GM18499 (cell line): ENCODE measurements around the gene ABCC4.

Experiments
- ATAC-seq: cut with Tn5 transposase; IDR thresholded peaks from one replicate; pipeline ENCODE4 v1.9.1; 2021; ENCODE audit warnings: moderate number of reproducible peaks; ENCODE audit not compliant: insufficient read depth, unreplicated experiment

ABCC4 gene

DNA sequence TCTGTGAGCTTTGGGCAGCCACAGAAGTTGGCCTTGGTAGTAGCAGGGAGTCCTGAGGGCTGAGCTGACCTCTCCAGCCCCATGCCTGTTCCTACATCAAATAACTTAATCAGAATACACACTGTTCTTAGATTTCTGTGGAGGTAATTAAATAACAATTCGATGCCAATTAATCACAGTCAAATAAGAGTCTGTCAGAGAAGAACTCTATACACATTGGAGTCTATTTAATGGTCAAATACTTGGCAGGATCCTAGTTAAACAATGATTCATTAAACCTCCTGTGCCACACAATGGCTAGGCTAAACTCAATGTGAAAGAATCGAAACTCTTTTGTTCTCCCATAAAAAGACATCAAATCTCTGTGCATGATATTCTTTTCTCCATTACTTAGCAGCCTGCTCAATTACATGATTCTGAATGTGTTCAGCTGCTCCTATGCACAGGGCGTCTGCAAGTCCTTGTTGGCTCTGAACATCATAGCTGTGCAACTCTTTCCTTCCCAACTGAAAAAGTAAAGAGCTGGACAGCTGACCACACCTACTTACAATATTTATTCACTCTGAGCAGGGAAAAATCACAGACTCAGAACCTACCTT, 173.1 kb downstream of the ABCC4 start:
- ATAC-seq, result no peak

GRCh38 chr13:95124959-95125358, 176.3 kb downstream of the ABCC4 start:
- ATAC-seq, result no peak

DNA sequence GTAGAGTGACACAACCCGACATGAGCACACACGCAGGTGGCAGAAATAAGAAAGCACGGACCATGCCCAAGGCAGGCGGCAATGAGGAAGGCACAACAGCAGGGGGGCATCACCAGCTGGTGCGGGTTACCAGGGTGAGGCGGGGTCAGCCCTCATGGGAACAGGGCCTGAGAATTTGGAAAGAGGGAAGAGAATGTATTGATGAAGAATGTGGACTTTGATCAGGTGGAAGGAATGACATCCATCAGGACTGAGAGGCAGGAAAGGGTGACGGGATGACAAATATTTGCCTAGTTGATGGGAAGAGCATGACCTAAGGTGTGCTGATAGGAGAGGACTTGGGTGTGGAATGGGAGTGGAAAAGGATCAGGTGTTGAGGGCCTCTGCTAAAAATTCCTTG, 177.5 kb downstream of the ABCC4 start:
- ATAC-seq, result no peak

DNA sequence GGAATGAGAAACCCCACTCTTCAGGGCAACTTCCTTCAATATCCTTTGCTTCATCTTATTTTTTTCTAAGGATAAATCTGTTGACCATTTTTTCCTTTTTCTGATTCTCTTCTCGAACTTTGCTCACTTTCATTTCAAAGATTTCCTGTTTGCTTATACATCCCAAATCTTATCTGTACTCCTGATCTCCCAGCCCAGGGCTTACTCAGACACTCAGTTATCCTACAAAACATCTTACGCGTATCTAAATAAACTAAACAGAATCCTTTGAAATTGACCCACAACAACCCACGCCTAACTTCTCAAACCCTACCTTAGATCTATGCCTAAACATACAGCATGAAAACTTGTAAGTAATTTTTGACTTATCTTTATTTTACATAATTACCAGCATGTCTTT, 179.2 kb downstream of the ABCC4 start:
- ATAC-seq, result no peak

DNA sequence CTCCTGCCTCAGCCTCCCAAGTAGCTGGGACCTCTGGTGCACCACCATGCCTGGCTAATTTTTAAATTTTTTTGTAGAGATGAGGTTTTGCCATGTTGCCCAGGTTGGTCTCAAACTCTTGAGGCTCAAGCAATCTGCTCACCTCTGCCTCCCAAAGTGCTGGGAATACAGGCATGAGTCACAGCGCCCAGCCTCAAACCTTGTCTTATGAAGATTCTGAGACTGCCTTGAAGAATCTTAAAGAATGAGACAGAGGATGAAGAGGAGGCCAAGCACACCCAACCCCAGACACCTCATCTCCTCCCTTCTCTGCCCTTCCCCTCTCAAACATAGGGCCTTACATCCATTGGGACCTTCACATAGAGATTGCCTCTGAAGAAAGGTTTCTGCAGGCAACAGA, 179.7 kb downstream of the ABCC4 start:
- ATAC-seq, result no peak

- no peak for ATAC-seq
These were observed 180.6 kb downstream of the ABCC4 start for GRCh38 chr13:95120650-95121049.

DNA sequence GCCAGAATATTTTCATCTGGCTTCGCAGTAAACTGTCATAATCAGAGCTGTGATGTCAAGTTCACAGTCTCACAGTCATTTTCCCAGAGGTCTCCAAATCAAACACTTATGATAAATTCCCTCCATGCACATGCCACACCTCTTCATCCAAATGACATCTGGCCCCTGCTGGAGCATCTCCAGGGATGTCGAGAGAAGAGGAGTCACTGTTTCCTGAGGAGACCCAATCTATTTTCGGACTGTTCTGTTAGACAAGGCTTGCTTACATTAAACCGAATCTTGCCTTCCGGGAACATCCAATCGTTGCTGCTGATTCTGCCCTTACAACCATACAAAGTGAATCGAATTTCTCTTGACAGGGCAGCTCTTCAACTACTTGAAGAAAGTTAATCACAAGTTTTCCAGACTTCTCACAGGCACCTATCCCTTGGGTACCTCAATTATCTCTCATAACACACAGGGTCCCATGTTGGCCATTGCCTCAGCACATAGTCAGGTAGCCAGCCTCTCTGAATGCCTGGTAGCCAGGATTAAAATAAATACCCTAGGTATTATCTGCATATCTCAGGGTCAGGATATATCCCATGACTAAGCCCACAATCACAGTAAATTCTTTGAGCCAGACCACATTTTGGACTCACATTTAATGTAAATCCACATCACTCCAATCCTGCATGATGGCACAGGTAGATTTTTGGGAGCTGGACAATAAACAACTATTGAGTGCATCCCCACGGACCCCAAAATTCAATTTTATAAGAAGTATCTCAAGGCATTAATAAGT, 182.5 kb downstream of the ABCC4 start:
- ATAC-seq, result no peak

- no peak for ATAC-seq
These were observed 184.2 kb downstream of the ABCC4 start for GRCh38 chr13:95117092-95117491.

DNA sequence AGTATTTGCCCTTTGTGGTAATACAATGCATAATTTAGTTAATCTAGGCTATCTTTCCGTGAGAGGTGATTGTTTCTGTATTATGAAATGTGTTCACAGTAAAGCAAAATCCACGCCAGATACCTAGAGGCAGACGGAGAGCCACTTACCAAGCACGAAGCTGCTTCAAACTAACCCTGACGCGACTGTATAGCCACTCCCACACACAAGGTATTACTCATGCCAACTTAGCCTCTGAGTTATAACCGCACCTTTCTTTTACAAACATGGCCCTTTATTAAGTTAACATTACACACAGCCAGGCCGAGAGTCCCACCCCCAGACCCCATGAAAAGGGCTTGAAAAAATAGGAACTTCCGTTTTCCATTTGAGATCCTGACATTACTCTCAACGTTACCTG, 185.7 kb downstream of the ABCC4 start:
- no peak for ATAC-seq

DNA sequence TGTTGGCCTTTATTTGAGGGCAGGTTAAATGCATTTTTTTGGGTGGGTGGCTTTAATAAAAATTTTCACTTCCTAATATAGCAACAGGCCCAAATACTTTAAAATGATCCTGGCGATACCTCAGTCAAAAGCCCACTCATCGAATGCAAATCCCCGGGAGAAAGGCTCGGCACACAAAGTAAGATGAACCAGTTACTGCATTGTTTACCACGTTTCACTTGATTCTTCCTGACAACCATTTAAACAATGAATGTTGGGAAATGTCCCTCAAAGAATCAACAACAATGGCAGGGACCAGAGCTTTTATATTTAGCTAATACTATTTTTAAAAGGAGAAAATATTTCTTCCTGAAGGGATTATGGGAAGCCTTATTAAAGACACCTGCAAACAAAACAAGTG, 187.7 kb downstream of the ABCC4 start:
- ATAC-seq, result no peak

DNA sequence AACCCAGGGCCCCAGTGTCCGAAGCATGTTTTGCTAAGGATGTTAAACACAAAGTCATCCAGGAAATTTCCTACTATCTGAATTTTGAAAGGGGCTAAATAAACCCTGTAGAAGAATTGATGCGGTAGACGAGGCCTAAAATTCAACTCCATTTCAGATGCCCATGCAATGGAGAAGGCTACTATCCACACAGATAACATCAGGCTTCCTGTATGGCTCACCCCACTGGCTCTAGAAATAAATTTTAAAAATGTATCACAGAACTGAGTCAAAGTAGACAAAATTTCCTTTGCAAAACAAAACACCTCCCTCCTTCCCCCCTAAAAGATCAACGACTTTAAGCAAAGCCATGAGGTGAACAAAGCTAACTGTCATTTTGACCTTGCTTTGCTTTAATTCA, 188.4 kb downstream of the ABCC4 start:
- no peak for ATAC-seq

DNA sequence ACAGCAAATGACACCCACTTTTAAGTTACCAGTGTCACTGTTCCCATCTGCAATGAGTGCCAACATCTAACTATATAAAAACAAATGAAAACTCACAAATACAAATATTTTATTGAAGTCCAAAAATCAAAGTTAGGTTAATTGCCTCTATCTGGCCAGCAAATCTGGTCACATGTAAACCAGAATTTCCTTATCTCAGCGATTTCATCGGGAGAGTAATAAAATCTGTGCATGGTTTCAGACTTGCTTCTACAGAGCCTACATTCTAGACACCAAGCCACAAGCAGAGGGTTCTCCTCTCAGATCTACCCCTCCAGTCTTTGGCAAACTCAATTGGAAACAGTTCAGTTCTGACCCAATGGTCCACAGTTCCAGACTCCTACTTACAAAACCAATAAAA, 189.6 kb downstream of the ABCC4 start:
- ATAC-seq, result no peak

DNA sequence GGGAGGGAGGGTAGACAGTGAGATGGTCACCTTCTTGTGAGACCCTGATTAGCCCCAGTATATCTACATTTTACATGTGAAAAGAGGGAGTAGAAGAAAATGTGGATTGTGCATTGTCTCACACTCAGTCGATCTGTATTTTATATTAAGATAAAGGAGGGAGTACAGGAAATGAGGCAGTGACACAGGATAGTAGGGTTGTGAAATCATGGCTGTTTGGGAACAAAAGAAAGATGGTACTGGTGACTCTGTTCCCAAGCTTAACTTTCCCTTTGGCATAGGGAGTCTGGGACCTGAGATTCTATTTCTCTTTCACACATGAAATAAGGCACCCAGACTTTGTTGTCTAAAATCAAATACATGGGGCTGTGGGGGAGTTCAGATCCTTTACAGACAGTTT, 194.7 kb downstream of the ABCC4 start:
- ATAC-seq, result no peak

DNA sequence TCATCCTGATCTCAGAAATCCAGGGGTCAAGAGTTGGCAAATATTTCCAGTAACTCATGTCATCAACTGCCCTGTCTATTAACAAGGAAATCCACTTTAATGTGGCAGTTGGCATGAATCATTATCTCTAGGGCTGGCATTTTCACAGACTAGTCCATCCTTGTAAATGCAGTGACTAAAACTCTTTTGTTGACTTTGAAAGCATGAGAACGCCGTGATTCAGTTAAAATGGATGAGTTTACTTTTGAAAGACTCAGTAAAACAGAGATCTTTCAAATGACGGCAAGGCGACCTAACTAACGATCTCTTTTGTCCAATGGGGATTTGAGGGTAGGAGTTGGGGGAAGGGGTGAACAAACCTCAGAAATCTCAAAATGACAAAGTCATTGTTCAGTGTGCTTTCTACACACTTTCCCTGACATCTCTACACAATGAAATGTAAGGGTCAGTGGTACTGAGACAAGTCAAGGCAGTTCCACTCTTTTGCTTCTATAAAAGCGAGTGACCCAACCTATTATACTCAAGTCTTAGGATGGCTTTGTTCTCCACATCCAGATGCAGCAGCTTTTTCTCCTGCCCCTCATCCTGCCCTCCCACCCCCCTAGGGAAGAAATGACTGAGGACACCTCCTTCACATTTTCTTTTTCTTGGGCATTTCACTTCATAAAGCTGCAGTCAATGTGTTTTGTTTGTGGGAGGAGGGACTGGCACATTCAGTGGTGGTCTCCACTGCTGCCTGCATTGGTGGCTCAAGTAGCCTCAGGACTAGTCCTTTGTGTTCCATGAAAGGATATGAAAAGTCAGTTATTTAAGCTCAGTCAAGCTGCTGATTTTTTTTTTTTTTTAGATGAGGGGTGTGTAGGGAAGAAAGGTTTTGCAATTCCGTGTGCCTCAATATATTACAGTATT, 200.5 kb downstream of the ABCC4 start:
- no peak for ATAC-seq

- ATAC-seq, result no peak
These were observed 201.7 kb downstream of the ABCC4 start for GRCh38 chr13:95099541-95099940.

DNA sequence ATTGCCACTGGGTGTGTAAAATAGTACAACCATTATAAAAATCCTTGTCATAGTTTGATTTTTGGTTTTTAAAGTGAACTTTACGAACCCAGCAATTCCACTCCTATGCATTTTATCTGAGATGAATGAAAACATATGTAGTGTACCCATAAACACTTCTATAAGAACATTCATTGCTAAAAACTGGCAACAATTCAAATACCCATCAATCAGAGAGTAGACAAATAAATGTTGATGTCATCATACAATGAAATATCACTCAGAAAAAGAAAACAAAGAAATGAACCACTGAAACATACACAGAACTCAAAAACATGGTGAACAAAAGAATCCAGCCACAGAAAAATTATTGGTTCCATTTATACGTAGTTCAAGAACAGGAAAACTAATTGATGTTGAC, 202.3 kb downstream of the ABCC4 start:
- no peak for ATAC-seq

GRCh38 chr13:95091755-95092154, 209.5 kb downstream of the ABCC4 start:
- ATAC-seq, result no peak

GRCh38 chr13:95087746-95088305, 213.4 kb downstream of the ABCC4 start:
- ATAC-seq, result no peak

DNA sequence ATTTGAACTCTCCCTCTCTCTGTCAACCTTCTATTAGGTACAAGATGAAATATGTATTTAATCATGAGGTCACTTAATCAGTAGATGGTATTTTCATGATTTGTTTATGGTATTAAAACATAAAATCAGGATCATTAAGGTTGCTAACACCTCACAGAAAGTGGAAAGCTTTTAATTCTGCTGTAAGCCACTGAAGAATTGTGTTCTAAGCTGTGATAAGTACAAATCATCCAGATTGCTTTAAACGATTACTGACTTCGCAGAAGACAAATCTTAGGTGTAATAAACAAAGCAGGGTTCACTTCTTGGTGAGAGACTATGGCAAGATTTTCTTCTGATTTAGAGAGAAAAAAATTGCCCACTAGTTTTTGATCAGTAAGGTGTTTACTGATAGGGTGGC, 214.5 kb downstream of the ABCC4 start:
- ATAC-seq, result no peak

- no peak for ATAC-seq
These were observed 217.5 kb downstream of the ABCC4 start for GRCh38 chr13:95083758-95084157.

GRCh38 chr13:95083066-95083465, 218.2 kb downstream of the ABCC4 start:
- ATAC-seq, result no peak
